Stimulated activated CD4-positive, alpha-beta T cell treated with anti-CD3 and anti-CD28 coated beads, Interleukin-1b, Interleukin-23, amount 100 ng/mL, for 48 hours (primary cell): ENCODE measurements around the gene ARFRP1.

Source experiments
- DNase-seq: peaks from one replicate; pipeline ENCODE4 v3.0.0-alpha.2; 2020

Gene ARFRP1

GRCh38 chr20:63701329-63702035, 6.3 kb downstream of the ARFRP1 start:
- DNase-seq: no peak

GRCh38 chr20:63701051-63701328, 6.8 kb downstream of the ARFRP1 start:
- no peak for DNase-seq

- no peak for DNase-seq
Measured at GRCh38 chr20:63700199-63701050, 7.4 kb downstream of the ARFRP1 start.

- no peak for DNase-seq
Measured at GRCh38 chr20:63699466-63700198, 8.1 kb downstream of the ARFRP1 start.

GRCh38 chr20:63698739-63699465, 8.9 kb downstream of the ARFRP1 start:
- DNase-seq: peak; percentile 67

GRCh38 chr20:63697868-63698545, 9.8 kb downstream of the ARFRP1 start:
- DNase-seq: no peak

GRCh38 chr20:63697357-63697867, 10.4 kb downstream of the ARFRP1 start:
- DNase-seq: no peak

GRCh38 chr20:63696628-63697356, 11.0 kb downstream of the ARFRP1 start, which contains the start of gene TNFRSF6B:
TNFRSF6B (plus strand) TSS chr20:63696652; CDS start chr20:63696768, 116 bp downstream.
- no peak for DNase-seq

- no peak for DNase-seq
Measured at GRCh38 chr20:63696306-63696627, 11.5 kb downstream of the ARFRP1 start.

GRCh38 chr20:63695424-63696305, 12.1 kb downstream of the ARFRP1 start:
- DNase-seq: no peak

- DNase-seq: no peak
Measured at GRCh38 chr20:63694584-63695423, 13.0 kb downstream of the ARFRP1 start.

GRCh38 chr20:63693733-63694583, 13.8 kb downstream of the ARFRP1 start:
- DNase-seq: no peak

GRCh38 chr20:63693083-63693732, 14.6 kb downstream of the ARFRP1 start:
- DNase-seq: no peak

- no peak for DNase-seq
Measured at GRCh38 chr20:63692436-63693082, 15.2 kb downstream of the ARFRP1 start.

GRCh38 chr20:63691711-63692435, 15.9 kb downstream of the ARFRP1 start:
- no peak for DNase-seq

GRCh38 chr20:63690898-63691710, 16.7 kb downstream of the ARFRP1 start:
- DNase-seq: no peak
